DMS53 treated with DMSO at 0.1 percent for 48 hours (cell line): ENCODE results near the gene HLF.

Experiments used
- DNase-seq: peaks from one replicate; lab custom pipeline; 2025; ENCODE audit not compliant: unreplicated experiment; lab: John Stamatoyannopoulos, UW

The HLF gene

DNA sequence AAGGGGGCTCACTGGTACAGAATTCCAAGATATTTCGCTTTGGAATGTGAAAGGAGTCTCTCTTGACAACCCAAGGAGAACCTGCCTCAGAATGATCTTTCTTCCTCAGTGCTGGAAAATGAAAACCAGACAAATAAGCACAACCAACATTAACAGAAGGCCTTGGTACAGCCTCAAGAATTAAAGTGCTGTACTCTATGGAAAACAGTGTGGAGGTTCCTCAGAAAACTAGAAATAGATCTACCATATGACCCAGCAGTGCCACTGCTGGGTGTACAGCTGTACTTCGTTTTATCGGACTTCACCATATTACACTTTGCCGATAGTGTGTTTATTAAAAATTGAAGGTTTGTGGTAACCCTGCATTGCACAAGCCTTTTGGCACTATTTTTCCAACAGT lies 25.2 kb downstream of the HLF start:
- no peak for DNase-seq

DNA sequence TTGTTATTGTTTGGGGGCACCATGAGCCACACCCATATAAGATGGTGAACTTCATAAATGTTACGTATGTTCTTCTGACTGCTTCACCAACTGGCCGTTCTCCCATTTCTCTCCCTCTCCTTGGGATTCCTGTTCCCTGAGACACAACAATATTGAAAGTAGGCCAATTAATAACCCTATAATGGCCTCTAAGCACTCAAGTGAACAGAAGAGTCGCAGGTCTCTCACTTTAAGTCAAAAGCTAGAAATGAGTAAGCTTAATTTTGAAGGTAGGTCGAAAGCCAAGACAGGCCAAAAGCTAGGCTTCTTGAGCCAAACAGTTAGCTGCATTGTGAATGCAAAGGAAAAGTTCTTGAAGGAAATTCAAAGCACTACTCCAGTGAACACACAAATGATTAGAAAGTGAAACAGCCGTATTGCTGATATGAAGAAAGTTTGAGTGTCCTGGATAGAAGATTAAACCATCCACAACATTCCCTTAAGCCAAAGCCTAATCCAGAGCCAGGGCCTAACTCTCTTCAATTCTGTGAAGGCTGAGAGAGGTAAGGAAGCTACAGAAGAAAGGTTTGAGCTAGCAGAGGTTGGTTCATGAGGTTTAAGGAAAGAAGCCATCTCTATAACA lies 25.8 kb downstream of the HLF start:
- no peak for DNase-seq

DNA sequence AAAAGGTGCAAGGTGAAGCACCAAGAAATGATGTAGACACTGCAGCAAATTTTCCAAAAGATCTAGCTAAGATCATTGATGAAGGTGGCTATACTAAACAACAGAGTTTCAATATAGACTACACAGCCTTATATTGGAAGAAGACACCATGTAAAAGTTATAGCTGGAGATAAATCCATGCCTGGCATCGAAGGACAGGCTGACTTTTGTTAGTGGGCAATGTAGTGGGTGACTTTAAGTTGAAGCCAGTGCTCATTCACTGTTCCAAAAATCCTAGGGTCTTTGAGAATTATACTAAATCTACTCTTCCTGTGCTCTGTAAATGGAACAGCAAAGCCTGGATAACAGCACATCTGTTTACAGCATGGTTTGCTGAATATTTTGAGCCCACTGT lies 26.4 kb downstream of the HLF start:
- DNase-seq: no peak

DNA sequence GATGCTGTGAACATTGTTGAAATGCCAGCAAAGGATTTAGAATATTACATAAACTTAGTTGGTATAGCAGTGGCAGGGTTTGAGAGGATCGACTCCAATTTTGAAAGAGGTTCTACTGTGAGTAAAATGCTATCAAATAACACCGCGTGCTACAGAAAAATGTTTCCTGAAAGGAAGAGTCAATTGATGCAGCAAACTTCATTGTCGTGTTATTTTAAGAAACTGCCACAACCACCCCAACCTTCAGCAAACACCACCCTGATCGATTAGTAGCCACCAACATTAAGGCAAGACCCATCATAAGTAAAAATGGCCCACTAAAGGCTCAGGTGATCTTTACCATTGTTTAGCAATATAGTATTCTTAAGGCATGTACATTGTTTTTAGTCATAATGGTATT lies 27.3 kb downstream of the HLF start:
- DNase-seq: no peak

DNA sequence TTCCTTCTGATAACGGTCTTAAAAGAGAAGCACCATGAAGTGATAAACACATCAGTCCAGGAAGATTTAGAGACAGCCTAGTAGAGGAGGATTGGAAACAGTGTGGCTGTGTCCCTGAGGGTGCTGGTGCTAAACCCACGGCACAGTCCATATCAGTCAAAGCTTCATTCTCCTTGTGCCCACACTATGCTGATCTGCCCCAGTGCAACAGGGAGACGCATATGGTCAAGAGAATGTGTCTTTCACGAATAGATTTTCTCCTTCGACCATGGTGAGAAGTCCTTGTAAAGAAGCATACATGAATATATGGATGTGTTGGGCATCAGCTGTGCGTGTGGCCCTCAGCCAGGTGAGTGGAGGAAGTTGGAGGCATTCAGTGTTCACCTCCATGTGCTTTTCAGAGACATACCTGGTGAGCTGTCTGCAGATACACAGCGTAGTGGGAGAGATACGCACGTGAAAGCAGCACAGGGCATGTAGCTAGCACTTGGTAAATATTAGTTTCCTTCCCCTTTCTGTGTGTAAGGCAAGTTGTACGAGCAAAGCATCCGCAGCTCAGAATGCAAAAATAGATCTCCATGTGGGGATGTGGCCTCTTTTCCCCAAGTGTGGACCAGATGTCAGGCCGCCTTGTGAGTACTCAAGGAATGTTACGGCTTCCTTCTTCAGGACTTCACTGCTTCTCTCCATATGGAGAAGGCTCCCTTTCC lies 29.4 kb downstream of the HLF start:
- DNase-seq: no peak

DNA sequence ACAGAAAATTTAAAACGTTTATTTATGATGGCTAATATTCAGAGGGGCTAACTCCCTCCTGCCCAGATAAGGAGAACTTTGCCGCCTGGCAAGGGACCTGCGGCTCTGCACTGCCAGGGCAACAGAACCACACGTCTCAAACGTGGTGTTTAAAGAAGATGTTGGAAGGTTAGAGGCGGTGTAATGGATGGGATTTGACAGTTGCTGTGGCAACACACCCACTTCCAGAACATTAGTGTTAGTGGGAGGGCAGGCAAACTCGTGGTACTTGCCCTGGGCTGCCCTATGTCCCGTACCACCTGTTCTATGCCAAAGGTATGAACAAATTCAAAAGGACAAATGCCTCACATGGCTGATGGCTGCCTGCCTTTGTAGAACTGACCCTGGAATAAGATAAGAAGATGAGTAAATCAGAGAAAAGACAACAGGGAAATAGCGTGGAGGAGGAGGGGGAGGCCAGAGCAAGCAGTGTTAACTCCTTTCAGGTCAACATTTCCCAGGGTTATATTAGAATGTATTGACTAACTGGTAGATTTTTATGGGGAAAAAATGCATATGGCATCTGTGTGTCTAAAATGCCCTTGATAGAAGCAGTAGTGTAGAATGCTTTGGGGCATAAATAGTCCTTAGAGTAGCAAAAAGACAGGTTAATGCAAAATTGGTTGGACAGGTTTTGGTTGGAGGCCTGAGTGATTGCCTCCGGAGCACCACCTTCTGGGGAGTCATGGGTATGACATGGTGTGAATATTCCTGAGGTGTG lies 30.8 kb downstream of the HLF start:
- DNase-seq: peak; percentile 32

DNA sequence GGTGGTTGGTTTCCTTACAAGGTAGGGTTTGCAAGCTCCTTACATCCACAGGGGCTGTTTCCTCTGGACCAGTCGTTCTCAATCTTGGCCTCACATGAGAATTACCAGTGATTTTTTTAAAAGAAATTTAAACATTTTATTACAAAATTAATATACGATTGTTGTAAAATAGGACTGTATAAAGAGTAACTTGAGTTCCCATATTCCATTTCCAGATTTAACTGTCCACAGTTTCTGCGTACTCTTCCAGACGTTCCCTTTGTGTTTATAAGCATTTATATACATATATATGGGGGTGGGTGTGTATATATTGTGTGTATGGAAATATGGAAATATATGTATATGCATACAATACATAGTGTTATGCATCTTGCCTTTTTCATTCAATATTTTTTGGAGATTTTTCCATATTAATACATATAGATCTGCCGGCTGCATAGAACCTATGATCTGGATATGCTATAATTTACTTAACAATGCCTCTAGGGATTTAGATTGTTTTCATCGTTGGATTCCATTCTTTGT lies 31.5 kb downstream of the HLF start:
- no peak for DNase-seq

DNA sequence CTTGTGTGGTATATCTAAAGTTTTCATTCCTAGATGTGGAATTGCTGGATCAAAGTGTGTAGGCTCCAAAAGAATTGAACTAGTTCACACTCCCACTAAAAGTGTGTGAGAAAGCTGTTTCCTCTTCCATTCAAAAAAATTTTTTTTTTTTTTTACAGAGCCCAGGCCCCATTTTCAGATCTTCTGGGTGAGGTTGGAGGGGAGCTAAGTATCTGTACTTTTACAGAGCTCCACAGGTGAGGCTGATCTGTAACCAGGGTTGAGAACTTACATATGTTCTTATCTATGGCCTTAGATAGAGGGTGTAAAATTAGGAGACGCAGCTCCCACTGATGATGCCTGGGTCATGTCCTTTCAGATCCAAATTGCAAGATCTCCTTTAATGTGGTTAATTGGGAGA lies 31.9 kb downstream of the HLF start:
- no peak for DNase-seq

DNA sequence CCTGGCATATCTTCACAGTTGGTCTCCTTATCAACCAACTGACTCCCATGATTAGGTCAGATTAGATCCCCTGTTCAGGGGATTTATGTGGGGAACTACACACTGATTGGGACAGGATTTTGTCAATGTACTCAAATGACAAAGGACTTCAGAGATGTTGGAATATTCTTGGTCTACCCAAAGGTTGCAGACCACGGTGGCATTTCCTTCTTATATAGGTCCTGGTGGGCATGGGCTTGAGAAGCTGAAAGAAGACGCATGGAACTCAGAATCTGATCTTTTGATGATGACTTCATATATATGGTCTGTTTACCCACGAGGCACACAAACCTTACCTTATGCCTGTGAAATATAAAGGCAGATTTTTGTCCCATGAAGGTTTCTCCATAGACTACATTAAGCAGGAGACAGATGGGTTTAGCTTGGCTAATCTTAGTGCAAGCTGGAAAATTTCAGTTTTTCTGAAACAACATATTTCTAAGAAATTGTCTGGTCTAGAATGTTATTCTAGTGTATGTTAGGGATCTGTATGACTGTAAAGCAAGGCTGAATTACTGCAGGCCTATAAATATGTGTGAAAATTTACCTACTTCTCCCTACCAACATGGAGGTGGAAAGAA lies 33.5 kb downstream of the HLF start:
- DNase-seq: no peak

DNA sequence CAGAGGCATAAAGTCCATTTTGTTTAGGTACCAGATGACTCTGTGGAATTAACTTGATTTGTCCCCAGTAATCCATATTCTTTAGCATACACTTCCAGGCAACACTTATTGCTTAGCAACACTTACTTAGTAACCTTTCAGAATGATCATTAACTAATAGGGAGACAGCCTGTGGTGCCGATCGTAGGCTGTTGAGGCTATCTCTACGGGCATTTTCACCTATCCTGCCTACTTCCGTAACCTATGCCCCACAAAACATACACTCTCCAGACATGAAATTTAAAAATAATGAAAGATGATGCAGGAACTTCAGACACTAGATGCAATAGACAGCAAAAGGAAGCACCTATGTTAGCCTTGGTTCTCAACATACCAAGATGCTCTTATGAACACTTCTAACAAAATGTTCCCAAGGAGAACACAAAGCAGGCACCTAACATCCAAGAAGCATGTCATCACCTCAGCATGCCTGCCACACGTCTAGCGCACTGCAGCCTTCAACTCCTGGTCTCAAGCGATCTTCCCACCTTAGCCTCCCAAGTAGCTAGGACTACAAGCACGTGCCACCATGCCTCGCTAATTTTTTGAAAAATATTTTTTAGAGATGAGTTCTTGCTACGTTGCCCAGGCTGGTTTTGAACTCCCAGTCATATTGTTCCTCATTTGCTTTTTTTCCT lies 34.5 kb downstream of the HLF start:
- no peak for DNase-seq

DNA sequence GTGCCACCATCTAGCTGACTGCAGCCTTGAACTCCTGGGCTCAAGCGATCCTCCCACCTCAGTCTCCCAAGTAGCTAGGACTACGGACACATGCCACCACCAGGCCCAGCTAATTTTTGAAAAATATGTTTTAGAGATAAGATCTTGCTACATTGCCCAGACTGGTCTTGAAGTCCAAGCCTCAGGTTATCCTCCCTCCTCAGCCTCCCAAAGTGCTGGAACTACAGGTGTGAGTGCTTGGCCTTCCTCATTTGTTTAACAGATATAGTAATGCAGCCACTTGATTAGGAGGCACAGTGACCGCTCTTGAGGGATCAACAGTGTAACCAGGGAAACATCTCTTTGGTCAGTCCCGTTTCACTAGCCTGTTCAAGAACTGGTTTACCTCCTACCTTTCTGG lies 35.1 kb downstream of the HLF start:
- DNase-seq: no peak

DNA sequence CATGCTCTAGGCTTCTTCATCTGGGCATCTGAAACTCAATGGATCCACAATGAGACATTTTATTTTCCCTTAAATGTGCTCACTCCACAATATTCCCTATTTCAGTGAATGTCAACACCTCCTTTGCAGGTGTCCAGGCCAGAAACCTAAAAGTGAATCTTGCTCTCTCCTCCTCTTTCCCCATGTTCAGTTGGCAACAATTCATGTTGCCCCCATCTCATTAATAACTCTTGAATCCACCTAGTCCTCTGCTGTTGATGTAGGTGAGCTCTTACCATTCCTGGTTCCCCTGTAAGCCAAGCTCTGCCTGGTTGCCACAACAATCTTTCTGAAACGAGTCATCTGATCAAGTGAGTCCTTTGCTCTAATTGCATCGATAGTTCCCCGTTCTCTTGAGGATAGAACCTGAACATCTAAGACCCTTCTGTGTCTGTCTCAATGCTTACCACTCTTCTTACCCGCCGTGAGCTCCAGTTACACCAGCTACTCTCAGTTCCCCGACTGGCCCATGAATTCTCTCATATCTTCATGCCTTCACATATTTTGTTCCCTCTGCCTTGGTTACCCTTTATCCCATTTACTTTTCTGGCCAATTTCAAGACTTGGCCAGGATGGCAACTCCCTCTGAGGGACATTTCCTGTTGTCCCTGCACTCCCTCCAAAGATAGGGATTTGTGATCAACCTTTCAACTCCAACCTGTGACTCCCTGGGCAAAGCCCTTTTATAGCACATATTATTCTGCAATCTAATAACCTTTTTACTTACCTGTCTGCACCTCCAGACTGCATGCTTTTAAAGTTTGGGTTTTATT lies 35.9 kb downstream of the HLF start:
- DNase-seq: no peak

DNA sequence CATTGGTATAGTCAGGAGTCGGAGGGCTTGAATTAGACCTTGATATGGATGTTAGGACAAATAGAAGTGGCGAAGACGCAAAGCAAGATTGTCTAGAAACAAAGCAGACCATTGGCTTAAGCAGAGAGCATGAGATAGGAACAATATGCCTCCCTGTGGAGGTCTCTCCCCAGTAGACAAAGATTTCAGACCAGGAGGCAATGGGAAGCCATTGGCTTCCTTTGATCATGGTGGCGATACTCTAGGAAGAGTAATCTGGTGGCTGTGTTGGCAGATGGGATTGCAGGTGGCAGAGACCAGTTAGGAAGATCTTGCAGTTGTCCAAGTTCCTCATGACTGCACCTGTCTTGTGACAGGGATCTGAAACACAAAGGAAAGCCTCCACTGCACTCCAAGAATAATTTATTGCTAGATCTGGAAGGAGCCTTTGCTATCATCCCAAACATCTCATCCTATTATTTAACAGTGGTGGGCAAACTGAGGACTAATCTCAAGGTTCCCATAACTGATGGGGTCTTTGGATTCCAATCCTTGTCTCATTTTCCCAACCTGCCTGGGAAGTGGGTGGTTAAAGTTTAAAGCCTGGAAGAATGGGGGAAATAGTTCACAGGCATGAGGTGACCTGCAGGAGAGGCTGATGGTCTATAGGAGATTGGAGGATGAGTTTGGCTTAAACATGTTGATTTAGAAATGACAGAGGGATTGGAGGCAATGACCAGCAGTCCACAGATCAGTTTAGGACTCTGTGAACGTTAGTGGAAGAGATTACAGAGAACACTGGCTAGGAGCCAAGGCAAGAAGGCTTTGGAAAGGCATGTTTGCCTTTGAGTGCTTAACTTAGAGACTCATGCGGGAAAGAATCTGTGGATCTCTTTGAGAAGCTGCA lies 37.0 kb downstream of the HLF start:
- no peak for DNase-seq

DNA sequence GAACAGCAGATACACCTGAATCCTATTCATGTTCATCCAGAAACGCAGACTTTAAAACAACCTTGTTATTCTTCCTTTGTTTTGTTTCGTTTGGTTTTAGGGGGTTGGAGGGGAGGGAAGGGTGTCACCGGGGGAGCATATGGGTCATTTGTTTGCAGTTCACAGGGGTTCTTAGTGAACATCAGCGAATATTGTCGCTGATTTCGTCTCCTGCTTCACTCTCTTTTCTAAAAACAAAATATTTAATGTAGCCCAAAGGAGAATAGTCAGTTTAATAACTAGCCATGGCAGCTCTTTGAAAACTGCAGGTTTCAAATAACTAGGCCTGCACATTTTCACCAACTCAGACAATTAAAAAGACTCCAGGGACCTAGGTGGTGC lies 37.6 kb downstream of the HLF start:
- DNase-seq: no peak

DNA sequence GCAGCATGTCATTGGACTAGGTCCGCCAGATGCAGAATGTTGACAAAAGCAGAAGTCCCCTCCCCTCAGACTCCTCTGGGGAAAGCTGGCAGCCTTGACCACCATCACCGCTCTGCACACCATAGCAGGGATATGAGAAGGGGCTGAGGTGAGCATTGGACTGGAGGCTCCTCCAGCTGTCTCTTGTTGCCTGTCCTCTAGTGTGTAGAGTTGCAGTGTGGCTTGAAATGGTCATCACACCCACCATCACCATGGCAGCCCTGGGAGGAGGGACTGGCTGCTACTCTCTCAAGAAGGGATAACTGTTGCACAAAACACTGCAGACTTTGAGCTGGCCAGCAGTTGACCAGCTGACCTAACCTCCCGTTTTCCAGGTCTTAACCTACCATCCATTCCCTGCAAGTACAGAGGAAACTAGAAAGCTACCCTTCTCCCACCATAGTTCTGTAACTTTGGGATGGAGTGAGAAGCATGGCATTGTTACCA lies 38.3 kb downstream of the HLF start:
- DNase-seq: no peak

DNA sequence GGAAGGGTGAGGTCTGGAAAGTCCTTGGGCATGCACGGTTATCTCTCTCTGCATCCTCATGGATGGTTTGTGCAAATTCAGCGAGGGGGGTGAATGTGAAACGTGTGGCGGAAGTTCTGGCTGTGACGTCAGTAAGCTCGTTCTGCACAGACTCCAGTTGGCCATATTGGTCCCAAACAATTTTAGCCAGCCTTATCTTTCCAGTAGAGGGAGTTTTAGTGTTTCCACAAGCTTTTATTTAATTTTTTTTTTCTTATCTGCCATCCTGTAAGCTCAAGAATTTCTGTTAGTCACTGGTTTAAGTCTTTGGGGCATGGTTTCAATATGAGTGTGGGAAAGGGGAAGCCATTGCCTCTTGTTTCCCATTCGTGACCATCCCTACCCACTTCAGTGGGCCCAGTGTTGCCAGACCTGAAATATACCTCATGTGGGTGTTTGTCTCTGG lies 39.0 kb downstream of the HLF start:
- no peak for DNase-seq

DNA sequence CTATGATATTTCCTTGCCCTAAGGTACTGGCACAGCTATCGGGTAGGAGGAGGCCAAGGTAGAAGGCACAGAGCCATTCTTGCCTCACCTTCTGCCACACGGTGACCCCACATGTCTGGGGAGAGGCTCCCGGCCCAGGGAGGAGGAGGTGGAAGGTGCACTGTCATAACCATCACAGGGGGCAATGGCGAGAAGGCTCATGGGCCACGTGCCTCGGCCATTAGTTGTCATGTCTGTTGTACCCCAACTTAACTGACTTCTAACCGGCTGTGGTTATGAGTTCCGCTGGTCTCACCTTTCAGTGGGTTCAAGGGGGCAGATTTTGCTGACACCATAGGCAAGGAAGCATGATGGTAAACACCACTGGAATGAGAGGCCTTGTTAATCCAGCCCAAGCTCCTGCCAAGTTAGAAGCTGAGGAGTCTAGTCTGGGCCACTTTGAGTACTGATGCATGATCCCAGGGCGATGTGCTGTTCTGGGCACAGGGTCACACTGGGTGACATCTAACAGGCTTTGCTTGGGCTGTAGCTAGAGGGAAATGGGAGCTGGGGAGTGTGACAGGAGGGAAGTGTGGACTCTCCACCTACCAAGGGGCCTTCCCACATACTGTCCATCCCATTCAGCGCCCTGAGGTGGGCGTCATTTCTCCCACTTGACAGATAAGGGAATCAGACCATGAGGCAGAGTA lies 39.6 kb downstream of the HLF start:
- DNase-seq: no peak

DNA sequence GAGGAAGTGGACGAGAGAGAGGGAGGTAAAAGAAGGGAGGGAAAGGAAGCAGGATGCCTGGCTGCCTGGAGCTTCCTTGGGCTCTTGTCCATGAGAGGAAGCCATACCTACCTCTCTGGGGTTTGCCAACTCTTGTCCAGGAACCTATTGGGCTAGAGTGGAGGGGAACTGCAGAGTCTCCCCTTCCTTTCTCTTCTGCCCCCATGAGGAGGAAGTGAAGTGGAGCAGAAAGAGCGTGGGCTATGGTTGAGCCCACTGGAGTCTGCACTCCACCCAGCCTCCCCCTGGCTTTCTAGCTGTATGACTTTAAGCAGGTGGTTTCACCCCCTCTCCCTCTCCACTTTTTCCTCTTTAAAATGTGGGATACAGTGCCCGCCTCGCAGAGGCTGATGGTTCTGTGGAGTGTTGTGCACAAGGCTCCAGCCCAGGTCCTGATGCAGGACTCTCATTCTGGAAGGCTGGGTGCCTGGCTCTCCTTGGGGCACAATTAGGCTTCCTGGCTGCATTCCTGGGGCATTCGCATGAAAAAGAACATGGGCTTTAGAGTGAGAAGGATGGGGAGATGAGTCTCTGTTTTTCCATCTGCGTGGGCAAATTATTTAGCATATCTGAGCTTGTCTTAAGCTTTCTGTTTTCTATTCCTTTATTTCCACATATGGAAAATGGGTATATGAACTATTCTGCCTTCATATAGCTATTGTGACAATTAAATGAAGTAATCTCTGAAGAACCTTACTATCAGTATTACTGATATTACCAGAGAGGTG lies 40.7 kb downstream of the HLF start:
- no peak for DNase-seq
